ENCODE measurements around the gene CSTPP1.
"Not testable (repeated sequence)": the region's sequence is repeated elsewhere in the genome, so short reads cannot be mapped to it uniquely, and the experiment has no call there.

CSTPP1 gene

GRCh38 chr11:47052576-47052975 is 116.0 kb downstream of the CSTPP1 start:
- no peak for FAIRE-seq

GRCh38 chr11:47055534-47055933 is 119.0 kb downstream of the CSTPP1 start:
- no peak for FAIRE-seq

GRCh38 chr11:47056261-47056915 is 119.8 kb downstream of the CSTPP1 start:
- no peak for FAIRE-seq

- no peak for FAIRE-seq
These were observed 120.8 kb downstream of the CSTPP1 start for GRCh38 chr11:47057365-47057764.

GRCh38 chr11:47060807-47061206 is 124.2 kb downstream of the CSTPP1 start:
- no peak for FAIRE-seq

DNA sequence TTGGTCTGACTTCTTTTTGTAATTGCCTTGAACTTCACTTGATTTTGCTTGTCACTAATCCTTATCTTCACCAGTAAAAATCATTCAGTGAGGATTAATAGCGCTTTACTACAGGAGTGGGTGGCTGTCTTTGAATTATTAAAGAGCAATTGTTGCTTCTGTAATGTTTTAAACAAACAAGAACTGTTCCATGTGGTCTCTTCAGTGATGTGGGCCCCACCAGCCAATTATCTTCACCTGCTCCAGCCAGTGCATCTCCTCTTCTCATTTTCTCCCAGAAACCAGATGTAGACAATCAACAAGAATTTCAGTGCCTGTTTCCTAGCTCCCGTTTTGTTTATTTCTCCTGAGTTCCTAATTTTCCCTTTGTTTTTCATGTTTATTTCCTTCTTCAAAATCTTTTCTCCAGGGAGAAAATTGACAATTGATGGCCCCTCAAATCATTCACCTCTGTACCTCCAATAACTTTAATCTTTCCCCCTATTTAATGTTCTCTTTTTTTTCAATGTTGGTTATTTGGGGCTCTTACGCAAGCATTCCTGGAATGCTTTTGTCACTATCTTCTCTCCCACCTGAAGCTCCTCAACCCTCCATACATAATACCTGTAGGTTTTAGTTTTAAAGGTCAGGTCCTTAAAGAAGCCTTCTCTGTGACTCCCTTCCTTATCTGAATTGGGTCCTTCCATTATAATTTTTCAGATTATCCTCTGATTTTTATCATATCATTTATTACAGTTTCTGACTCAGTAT is 125.0 kb downstream of the CSTPP1 start:
- FAIRE-seq = no peak

DNA sequence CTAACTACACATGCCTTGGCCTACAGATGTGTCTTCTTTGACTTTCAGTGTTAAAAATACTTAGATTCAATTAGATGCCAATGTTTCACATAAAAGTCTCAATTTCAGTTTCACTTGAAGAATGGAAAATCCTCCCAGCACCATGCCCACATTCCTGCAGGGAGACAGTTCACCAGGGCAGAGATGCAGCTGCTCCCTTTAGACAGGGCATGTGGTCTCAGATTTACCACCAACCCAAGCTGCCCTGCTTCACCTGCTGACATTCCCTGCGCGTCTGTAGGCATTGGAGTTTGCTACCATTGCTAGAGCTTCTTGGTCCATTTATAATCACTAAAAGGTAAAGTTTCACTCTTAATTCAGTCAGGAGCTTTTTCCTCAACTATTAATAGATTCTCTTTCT is 126.2 kb downstream of the CSTPP1 start:
- FAIRE-seq = no peak

DNA sequence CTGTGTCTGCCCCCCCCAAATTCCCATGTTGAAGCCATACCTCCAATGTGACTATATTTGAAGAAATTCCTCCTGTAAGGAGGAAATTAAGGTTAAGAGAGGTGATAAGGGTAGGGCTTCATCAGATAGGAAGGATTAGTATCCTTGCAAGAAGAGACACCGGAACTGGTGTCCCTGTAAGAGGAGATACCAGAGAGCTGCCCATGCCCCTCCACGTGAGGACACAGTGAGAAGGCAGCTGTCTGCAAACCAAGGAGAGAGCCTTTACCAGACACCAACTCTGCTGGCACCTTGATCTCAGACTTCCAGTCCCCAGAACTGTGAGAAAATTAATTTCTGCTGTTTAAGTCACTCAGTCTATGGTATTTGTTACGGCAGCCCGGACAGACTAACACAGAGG is 130.8 kb downstream of the CSTPP1 start:
- FAIRE-seq = no peak

DNA sequence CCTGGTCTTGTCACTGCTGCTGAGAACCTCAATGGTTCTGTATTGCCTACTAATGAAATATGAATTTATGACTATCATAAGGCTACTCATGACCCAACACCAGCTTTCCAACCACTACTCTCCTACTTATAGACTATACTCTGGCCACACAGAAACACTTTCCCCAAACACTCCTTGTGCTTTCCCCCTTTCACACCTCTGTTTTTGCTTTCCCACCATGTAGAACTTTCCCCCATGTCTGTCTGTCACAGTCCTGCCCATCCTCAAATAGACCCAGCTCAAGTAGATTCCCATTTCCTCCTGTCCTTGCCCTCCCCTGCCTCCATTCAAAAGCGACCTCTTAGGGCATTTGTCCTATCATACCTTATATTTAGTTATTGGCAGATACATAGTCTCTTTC is 134.2 kb downstream of the CSTPP1 start:
- FAIRE-seq = no peak

- no peak for FAIRE-seq
These were observed 134.8 kb downstream of the CSTPP1 start for GRCh38 chr11:47071341-47071740.

DNA sequence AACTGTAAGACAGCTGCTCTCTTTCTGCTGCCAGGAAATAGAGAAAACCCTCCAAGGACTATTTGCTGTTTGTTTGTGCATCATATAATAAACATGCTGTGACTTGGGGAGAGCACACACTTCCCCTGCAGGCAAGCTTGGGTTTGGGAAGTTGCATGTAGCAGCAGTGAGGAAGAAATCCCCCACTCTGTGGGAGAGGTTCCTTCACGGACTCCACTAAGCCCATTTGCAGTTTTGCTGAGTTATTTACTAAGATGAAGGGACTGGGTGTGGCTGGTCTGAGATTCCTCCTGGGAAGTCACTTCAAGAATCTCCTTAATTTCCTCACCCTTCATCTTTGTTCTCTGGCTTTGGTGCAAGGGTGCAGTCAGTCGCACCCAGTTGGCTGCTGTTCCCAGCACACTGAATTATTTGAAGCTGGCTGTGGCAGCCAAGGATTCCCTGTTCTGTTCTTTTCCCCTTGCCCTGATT is 135.3 kb downstream of the CSTPP1 start:
- FAIRE-seq = no peak

- no peak for FAIRE-seq
These were observed 142.4 kb downstream of the CSTPP1 start for GRCh38 chr11:47078751-47079521.

DNA sequence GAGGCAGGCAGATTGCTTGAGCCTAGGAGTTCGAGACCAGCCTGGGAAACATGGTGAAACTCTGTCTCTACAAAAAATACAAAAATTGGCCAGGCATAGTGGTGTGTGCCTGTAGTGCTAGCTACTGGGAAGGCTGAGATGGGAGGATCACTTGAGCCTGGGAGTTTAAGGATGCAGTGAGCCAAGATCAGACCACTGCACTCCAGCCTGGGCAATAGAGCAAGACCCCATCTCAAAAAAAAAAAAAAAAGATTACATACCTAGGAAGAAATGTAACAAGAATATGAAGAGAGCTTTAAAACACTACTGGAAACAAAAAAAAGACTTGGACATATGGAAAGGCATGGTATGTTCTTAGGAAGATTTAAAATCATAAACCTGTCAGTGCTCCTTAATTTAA is 144.2 kb downstream of the CSTPP1 start:
- FAIRE-seq = not testable (repeated sequence)

GRCh38 chr11:47083913-47084312 is 147.4 kb downstream of the CSTPP1 start:
- no peak for FAIRE-seq

DNA sequence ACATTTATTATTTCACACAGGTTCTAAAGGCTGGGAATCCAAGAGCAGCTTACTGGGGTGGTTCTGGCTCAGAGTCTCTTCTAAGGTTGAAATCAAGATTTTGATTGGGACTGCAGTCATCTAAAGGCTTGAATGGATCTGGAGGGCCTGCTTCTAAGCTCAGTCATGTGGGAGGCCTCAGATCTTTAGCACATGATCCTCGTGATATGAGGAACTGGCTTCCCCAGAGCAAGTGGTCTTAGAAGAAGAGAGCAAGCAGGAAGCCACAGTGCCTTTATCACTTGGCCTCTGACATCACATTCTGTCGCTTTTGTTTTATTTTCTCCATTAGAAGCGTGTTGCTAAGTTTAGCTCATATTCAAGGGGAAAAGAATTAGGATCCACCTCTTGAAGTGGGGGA is 151.2 kb downstream of the CSTPP1 start:
- FAIRE-seq = no peak

- FAIRE-seq = no peak
These were observed 157.0 kb downstream of the CSTPP1 start for GRCh38 chr11:47093541-47093940.

DNA sequence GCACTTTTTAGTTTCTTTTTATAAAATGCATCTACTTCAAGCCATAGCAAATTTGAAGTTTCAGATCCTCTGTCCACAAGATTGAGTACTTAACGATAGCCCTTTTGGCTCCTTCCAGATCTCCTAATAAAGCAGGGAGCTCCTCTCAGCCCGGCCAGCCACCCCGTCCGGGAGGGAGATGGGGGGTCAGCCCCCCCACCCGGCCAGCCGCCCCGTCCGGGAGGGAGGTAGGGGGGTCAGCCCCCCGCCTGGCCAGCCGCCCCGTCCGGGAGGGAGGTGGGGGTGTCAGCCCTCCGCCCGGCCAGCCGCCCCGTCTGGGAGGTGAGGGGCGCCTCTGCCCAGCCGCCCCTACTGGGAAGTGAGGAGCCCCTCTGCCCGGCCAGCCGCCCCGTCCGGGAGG is 160.3 kb downstream of the CSTPP1 start:
- not testable (repeated sequence) for FAIRE-seq

DNA sequence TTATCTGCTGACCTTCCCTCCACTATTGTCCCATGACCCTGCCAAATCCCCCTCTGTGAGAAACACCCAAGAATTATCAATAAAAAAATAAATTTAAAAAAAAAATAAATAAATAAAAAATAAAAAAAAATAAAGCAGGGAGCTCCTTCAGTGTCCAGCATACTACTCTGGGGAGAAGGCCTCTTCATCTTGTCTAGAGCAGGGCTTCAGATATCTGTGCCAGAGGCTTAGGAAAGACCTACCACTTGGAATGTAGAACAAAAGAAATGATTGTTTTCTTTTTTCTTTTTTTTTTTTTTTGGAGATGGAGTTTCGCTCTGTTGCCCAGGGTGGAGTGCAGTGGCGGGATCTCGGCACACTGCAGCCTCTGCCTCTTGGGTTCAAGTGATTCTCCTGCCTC is 161.7 kb downstream of the CSTPP1 start:
- not testable (repeated sequence) for FAIRE-seq

GRCh38 chr11:47099214-47099917 is 162.8 kb downstream of the CSTPP1 start:
- FAIRE-seq = no peak

DNA sequence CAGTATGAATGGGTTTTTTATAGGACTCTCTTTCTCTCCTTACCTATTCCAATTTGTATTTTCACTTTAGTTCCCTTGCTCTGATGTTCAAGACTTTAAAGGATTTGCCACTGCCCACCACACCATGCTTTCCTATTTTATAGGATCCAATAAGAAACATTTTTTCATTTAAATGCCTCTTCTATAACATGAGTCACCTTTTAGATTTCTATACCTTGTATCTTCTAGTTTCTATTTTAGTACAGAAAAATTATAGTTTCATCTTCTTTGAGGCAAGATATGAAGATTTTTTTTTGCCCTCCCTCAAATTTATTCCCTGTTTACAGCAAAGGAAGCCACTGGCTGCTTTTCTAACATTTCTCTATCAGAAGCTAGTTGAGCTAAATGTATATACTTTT is 163.4 kb downstream of the CSTPP1 start:
- FAIRE-seq = no peak

DNA sequence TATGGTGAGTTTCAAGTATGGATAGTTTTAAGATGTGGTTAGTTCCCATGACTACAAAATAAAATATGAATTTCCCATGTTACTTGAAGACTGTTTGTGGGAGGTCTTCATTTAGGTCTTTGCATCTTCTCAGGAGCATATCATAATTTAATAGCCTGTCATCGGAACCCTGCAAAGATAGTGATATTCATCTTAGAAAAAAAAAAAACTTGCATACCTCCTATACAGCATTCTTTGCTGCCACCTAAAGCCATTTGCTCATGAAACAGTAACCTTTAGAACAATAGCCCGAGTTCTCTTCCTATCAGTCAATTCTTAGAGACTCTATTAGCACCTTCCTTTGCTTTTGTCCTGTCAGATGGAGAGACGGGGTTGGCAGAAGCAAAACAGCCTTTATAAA is 164.8 kb downstream of the CSTPP1 start:
- no peak for FAIRE-seq

DNA sequence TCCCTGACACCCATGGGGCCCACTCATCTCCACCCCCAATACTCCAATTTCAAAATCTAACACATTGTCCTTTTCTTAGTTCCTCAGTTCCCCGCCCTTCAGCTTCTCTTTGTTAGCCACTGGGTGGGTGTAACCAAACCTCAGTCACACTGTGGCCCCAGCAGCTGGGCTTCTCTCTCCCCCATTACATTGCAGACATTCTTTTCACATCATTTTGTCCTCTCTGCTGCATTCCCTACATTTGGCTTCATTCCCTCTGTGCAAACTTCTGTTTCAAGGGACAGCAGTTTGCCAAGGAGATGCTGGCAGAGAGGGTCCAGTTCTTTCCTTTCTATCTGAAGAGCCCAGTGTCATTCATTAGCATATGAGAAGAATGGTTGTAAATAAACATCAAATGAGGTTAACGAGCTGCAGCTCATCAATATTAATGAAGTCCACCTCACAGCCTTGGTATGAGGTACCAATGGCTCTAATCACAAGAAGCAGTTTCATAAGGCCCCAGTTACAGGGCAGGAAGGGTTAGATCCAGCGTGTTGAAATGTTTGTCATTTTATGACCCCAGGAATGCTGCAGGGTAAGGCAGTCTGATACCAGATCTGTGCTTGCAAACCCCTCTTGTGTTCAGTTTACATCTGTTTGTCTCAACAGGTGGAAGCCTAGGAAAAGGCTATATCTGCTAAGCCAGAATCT is 167.8 kb downstream of the CSTPP1 start:
- FAIRE-seq = no peak
